ENCODE measurements around the gene ISOC1.

DNA sequence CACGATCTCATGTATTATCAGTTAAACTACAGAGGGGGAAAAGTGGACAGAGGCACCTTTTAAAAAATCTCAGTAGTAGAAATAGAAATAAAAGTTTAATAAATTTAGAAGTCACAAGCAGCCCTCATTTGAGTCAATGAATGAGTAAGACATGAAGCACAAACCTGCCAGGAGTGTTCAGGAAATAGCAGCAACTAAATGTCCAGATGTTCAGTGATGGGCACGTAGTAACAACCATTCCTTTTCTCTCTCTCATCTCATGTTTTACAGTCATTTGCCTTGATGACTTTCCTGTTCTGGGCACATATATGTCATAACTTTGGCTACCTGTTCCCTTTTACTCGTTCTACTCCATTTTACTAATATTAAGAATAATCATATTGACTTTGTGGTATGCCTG is 17.7 kb downstream of the ISOC1 start:
- TF ChIP-seq CTCF (IDR thresholded peaks at IDR 0.05; ENCODE audit: low read depth, low read length, poor library complexity, severe bottlenecking) (no peak), EZH2phosphoT487 (IDR thresholded peaks at IDR 0.05; ENCODE audit: borderline replicate concordance, low read length) (no peak)

Data from DOHH2 (cell line).